Activated naive CD4-positive, alpha-beta T cell treated with anti-CD3 and anti-CD28 coated beads, Interleukin-2, amount 50 U/mL, for 72 hours (primary cell): ENCODE data around the gene SLX4. TPM values are rescaled to one million over a fixed set of nuclear protein-coding genes. Genes with fewer than 3 reads are reported as not detected.

Experiments used
- ATAC-seq, 2 donors: fragments of 150-1000 bp; cut with Tn5 transposase; 2 replicates each; pipeline ENCODE4 v1.10.0; 2021; ENCODE audit warnings: mild to moderate bottlenecking in 2 of 2, moderate library complexity in 2 of 2
- DNase-seq, 2 donors: peaks; one replicate each; pipeline ENCODE4 v3.0.0; 2021 to 2022; ENCODE audit warnings: low spot score in 2 of 2
- H3K27ac Mint-ChIP-seq, 2 donors: one replicate each; pipeline ENCODE4 v1.8.0; 2022; ENCODE audit warnings: mild to moderate bottlenecking in 2 of 2, mixed read lengths in 2 of 2
- H3K36me3 Mint-ChIP-seq, 2 donors: one replicate each; pipeline ENCODE4 v1.8.0; 2022; ENCODE audit warnings: mixed read lengths in 2 of 2
- H3K9me3 Mint-ChIP-seq, 2 donors: one replicate each; pipeline ENCODE4 v1.8.0; 2022; ENCODE audit warnings: mixed read lengths in 2 of 2
- total RNA-seq, 2 donors: library from RNA; stranded (reverse); gene quantifications; one replicate each; pipeline ENCODE4 v1.2.3, GENCODE V29; 2022

The SLX4 gene
- total RNA-seq, 2 donors from 2014 or later = 12.7 to 19.7 TPM

DNA sequence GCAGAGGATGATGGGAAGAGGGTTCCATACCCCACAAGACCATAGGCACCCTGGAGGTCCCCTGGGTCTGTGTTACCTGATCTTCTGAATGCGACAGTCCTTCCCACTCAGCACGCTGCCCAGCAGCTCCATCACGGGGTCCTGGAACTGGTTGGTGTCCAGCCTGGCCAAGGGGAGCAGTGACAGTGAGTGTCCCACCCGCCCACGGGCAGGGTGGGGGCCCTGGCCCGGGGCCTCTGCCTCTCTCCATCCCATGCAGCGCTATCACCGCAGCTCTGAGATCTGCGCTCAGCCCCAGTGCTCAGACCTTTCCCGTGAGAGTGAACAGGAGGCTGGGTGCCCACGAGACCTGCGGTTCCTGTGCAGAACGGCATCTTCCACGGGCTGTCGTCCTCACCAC is 49.8 kb downstream of the SLX4 start:
- peak overlapping the region in 1 of 2 donors; percentile 37 for H3K27ac Mint-ChIP-seq
- peaks cover 5 to 18% of the 10 kb centered on the region in 2 donors for H3K36me3 Mint-ChIP-seq
- no peak for ATAC-seq
- H3K9me3 Mint-ChIP-seq = no peaks in the 10 kb centered on the region
- DNase-seq = no peak

DNA sequence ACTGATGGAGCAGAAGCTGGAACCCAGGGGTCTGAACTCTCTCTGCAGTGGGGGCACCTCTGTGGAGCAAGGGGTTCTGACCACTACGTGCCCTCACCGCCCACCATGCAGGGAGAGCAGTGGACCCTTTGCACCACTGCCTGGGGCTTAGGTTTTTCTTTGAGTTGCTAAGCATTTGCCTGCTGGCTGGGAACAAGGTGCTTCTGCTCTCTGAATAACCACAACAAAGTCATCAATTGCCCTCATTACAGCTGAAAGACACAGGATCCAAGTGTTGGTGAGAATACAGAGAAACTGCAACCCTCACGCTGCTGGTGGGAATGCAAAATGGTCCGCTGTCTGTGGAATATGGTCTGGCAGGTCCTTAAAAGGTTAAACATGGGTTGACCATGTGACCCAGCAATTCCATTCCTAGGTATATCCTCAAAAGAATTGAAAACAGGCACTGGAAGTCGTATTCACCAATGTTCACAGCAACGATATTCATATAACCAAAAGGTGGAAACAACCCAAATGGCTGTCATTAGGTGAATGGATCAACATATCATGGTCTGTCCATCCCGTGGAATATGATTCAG is 57.0 kb downstream of the SLX4 start:
- Mint-ChIP-seq H3K27ac (no peak overlapping the region), H3K36me3 (peaks cover 27 to 35% of the 10 kb centered on the region in 2 donors), H3K9me3 (peaks cover 9% of the 10 kb centered on the region in 2 donors)
- DNase-seq (no peak), ATAC-seq (no peak)

DNA sequence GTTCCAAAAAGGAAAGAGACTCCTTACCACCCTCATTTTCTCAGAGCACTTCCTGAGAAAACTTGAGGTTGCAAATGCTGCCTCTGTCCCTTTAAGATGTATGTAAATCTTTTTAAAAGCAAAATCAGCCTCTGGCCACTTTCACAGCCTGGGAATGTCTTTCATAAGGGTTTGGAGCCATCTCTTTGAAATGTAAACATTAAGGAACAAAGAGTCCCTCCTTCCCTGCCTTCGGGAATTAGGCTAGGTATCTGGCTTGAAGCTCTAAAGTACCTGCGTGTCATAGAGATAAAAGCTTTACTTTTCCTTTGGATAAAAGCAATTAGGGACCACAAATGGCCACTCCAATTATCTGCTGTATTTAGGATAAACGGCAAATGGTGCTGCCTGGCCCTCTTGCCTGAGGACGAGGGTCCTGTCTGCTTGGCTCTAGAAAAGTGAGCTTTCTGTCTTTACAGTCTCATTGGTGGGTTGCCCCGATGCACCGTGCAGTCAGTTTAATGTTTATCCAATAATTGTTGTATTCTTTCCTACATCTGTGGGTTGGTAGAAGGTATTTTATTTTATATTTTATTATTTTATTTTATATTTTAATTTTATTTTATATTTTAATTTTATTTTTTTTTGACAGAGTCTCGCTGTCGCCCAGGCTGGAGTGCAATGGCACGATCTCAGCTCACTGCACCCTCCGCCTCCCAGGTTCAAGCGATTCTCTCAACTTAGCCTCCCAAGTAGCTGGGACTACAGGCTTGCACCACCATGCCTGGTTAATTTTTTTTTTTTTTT is 58.1 kb downstream of the SLX4 start:
- Mint-ChIP-seq H3K27ac (no peak overlapping the region), H3K9me3 (peaks cover 9% of the 10 kb centered on the region in 2 donors), H3K36me3 (peaks cover 27 to 35% of the 10 kb centered on the region in 2 donors)
- no peak for DNase-seq
- no peak for ATAC-seq

DNA sequence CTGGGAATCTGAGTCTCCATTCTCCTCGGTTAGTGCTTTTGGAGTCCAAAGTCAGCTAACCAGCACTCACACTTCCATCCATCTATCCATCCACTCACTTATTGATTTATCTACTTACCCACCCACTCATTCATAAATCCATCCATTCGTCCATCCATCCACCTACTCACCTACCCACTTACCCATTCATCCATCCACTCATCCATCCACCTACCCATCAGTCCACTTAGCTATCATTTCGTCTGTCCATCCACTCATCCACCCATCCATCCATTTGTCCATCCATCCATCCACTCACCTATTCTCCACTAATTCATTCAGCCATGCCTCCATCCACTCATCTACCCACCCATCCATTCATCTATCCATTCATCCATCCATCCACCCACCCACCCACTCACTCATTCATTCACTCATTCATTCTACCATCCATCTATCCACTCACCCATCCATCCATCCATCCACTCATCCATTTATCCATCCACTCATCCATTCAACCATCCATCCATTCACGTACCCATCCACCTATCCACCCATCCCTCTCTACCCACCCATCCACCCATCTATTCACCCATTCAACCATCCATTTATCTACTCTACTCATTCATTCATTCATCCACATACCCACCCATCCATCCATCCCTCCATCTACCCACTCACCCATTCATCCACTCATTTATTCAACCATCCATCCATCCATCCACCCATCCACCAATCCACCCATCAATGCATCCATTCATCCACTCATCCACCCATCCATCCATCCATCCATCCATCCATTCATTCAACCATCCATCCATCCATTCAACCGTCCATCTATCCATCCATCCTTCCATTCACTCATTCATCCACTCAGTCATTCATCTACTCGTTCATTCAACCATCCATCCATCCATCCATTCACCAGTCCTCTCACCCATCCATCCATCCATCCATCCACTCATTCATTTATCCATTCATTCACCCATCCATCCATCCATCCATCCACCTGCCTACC is 60.3 kb downstream of the SLX4 start:
- ATAC-seq = no peak
- DNase-seq = no peak
- H3K36me3 Mint-ChIP-seq = peaks cover 21 to 22% of the 10 kb centered on the region in 2 donors
- peaks cover 9% of the 10 kb centered on the region in 2 donors for H3K9me3 Mint-ChIP-seq
- peak overlapping the region in 1 of 2 donors; percentile 77 for H3K27ac Mint-ChIP-seq

DNA sequence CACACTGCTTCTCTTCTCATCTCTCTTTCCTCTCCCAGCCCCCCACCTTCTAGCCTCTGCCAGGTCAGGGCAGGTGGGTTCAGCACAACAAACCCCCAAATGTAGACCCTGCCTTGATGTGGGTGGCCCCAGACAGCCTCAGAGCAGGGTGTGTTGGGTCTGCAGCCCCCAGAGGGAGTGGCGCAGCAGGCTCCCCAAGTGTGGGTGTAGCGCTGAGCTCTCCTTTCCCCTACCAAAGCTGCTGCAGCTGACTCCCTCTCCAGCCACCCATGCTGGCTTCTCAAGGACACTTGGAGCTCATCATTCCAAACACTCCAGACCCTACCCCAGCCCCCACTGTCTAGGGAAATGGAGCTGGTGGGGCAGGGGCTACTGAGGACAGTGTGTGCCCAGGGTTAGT is 61.5 kb downstream of the SLX4 start:
- no peak for DNase-seq
- Mint-ChIP-seq H3K36me3 (peaks cover 21 to 22% of the 10 kb centered on the region in 2 donors), H3K9me3 (peaks cover 9% of the 10 kb centered on the region in 2 donors), H3K27ac (peak overlapping the region; percentile 69 to 77)
- peak in 1 of 2 donors; percentile 26 for ATAC-seq

DNA sequence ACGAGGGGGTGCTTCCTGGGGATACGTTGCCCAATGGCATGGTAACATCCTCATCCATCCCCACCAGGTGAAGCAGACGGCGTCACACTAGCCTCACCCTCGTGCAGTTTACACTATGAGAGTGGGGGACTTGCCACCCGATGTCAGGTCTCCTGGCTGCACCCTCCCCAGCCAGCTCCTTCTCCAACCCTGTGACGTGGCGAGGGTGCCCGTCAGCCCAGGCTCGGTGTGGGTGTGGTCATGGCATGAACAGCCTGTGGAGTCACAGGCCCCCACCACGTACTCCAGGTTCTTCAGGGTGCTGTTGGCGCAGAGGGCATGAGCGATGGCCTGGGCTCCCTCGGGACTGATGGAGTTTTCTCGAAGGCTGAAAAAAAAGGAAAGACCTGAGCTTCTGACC is 62.5 kb downstream of the SLX4 start:
- Mint-ChIP-seq H3K27ac (peak overlapping the region; percentile 77 to 93), H3K36me3 (peaks cover 21 to 22% of the 10 kb centered on the region in 2 donors)
- no peak for ATAC-seq

DNA sequence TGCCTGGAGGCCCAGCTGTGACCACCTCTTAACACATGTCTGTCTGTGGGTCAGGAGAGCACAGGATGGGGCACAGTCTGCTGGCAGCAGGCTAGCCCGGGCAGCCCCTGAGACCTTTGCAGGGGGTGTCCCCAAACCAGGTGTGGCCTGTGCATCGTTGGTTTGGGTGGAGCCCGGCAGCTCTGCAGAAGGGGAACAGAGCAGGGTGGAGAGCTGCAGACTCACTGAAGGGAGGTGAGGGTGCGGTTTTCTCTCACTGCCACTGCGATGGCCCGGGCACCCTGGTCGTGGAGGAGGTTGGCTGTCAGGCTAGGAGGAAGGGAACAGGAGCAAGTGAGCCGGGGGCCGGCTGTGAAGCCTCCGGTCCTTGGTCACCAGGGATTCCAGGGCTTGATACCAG is 63.0 kb downstream of the SLX4 start:
- Mint-ChIP-seq H3K9me3 (peaks cover 9% of the 10 kb centered on the region in 2 donors), H3K36me3 (peaks cover 21 to 22% of the 10 kb centered on the region in 2 donors), H3K27ac (peak overlapping the region; percentile 77 to 93)
- DNase-seq = no peak
- peak in 1 of 2 donors; percentile 80 for ATAC-seq

More for the DNA sequence above, 62.5 kb downstream of the SLX4 start:
- peaks cover 9% of the 10 kb centered on the region in 2 donors for H3K9me3 Mint-ChIP-seq
- no peak for DNase-seq

DNA sequence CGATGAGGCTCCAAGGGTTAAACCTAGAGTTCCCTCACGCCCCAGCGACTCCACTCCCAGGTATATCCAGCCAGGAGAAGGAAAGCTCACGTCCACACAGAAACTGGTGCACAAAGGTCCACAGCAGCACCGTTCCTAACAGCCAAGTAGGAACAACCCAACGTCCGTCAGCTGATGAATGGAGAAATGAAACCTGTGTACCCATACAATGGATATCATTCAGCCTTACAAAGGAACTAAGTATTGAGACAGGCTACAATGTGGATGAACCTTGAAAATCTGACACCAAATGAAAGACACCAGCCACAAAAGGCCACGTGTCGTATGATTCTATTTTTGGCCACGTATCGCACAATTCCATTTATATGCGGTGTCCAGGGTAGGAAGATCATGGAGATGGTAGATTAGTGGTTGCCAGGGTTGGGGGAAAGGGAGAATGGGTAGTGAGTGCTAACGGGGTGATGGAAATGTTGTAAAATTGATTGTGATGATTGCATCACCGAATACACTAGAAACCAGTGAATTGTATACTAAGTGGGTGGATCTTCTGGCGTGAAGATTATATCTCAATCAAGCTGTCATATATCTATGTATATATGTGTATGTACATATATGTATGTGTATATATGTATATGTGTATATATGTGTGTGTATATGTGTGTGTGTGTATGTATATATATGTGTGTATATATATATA is 64.3 kb downstream of the SLX4 start:
- peaks cover 16 to 19% of the 10 kb centered on the region in 2 donors for H3K36me3 Mint-ChIP-seq
- H3K9me3 Mint-ChIP-seq = peaks cover 9% of the 10 kb centered on the region in 2 donors
- peak overlapping the region in 1 of 2 donors; percentile 79 for H3K27ac Mint-ChIP-seq
- no peak for ATAC-seq
- no peak for DNase-seq

DNA sequence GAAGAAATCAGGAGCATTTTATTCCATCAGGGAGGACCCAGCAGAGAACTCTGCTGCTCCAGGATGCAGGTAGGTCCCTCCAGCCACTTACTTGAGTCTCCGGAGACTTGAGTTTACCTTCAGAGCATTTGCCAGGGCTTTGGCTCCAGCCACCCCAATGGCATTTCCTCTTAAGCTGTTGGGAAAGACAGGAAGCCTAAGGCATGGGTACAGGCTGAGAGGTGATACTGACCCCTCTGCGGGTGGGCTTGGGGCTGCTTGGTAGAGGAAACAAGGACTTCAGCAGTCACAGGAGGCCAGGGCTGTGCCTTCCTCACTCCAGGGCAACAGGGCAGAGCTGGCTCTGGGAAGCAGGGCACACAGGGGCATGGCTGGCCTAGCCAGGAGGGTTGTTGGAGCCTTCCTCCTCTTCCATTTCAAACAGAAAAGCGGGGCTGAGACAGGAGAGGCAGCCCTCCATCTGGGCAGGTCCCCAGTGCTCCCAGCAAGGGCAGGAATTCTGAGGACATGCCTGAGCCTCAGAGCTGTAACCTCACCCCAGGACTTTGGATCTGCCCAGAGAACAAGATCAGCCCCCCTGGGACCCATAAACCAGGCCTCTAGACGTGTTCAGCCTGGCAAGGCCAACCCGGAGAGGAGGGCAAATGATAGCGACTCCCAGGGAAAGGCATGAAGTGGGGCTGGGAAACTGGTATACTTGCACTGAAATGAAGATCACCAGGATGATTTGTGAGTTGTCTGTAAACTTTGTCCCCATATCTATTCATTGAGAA is 68.6 kb downstream of the SLX4 start:
- Mint-ChIP-seq H3K36me3 (no peaks in the 10 kb centered on the region), H3K27ac (peak overlapping the region; percentile 53 to 89), H3K9me3 (no peaks in the 10 kb centered on the region)
- DNase-seq = no peak
- no peak for ATAC-seq

DNA sequence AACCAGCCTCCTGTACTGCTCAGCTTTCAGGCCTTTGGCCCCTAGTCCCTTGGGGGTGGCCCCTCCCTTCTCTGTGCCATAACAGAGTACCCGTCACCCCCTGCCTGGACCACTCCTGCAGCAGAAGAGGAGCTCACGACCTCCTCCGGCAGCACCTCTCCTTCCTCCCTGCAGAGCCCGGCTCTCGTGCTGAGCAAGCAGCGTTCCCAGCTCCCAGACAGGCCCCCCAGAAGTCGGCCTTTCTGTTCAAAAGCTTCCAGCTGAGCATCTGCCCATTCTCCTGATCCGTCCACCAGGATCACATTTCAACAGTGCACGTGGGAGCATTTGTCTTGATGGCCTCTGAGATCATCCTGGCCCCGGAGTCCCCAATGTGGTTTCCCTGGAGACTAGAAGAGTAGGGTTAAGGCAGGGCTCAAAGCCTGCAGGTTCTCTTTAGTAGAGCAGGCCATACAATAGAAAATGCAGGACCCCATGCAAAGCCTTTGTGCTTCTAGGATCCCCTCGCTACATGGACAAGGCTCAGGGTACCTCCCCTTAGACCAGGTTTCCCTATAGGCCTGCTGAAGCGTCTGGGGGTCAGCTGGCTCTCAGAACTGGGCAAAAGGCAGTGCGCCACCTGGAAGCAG is 69.8 kb downstream of the SLX4 start:
- DNase-seq = no peak
- H3K36me3 Mint-ChIP-seq = no peaks in the 10 kb centered on the region
- H3K27ac Mint-ChIP-seq = peak overlapping the region; percentile 53 to 89
- no peaks in the 10 kb centered on the region for H3K9me3 Mint-ChIP-seq
- ATAC-seq = no peak

DNA sequence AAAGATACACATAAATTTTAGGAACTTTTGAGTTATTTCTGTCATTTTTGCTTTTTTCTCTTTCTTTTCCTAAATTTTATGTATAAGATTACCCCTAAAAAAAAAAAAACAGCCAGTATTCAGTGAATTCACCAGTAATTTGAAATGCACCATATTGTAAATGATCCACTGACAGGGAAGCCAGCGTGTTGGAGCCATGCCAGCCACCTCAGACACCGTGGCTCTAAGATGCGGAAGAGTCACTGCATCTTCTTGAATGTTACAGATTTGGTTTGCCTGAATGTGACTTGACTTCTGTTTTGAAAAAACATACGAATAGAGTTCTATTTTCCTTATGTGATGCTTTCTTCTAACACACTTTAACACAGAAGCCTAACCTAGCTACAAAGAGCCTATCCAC is 73.2 kb downstream of the SLX4 start:
- Mint-ChIP-seq H3K27ac (no peak overlapping the region), H3K36me3 (no peaks in the 10 kb centered on the region), H3K9me3 (no peaks in the 10 kb centered on the region)
- no peak for DNase-seq
- ATAC-seq = no peak

DNA sequence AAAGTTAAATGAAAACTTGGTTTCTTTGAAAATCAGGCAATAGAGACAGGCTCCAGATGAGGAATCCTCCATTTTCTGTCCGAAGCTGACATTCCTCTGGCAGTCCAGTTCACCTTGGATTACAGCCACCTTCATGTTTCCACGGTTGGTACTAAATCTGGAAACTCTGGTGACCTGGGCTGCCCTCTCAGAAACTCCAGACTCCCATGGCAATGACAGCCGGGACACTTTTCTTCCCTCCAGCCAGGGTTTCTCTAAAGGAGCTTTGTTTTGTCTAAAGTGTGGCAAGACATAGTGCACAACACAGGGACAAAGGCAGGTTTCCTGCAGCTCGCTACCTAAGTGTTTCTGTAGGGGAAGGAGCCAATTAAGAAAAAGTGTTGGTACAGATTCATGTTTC is 74.6 kb downstream of the SLX4 start:
- no peak for ATAC-seq

DNA sequence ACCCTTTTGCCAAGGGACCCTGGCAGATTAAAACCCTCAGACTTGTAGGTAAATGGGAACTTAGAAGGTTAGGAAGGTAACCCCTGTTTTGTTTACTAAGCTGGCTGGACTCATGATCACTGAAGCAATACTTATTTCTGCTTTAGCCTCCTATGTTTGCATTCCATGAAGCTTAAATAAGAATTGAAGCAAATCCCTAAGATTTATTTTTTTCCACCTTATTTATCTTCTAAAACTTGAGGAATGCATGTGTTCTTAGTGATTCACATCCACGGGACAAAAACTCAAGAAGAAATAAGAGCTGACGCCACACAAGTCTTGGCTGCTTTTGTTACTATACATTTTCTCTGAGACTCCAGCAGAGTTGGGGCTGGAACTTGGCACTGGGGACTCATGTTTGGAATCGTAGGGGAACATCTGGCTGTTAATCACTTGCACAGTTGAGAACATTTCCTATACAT is 75.1 kb downstream of the SLX4 start:
- H3K9me3 Mint-ChIP-seq = no peaks in the 10 kb centered on the region

More for the DNA sequence above, 74.6 kb downstream of the SLX4 start:
- Mint-ChIP-seq H3K9me3 (no peaks in the 10 kb centered on the region), H3K27ac (peak overlapping the region in 1 of 2 donors; percentile 20), H3K36me3 (no peaks in the 10 kb centered on the region)
- no peak for DNase-seq

DNA sequence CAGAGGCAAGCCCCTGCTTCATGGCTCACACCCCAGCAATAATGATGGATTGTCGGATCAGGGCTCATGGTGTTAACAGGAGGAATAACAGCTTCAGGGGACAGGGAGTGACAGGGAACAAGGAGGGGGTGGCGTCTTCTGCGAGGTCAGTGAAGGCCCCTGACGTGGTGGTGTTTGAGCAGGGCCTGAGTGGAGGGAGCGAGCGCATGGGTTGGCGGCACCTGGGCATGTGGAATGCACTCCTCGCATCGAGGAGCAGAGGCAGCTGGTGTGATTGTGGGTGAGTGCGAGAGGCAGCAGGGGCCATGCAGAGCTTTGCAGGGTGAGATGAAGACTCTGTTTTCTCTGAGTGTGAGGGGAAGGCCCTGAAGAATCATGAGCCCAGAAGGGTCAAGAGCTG is 77.3 kb downstream of the SLX4 start:
- Mint-ChIP-seq H3K9me3 (no peaks in the 10 kb centered on the region), H3K36me3 (no peaks in the 10 kb centered on the region), H3K27ac (peak overlapping the region; percentile 64 to 72)
- ATAC-seq = no peak
- no peak for DNase-seq

More for the DNA sequence above, 75.1 kb downstream of the SLX4 start:
- Mint-ChIP-seq H3K36me3 (no peaks in the 10 kb centered on the region), H3K27ac (no peak overlapping the region)
- ATAC-seq (no peak), DNase-seq (no peak)

DNA sequence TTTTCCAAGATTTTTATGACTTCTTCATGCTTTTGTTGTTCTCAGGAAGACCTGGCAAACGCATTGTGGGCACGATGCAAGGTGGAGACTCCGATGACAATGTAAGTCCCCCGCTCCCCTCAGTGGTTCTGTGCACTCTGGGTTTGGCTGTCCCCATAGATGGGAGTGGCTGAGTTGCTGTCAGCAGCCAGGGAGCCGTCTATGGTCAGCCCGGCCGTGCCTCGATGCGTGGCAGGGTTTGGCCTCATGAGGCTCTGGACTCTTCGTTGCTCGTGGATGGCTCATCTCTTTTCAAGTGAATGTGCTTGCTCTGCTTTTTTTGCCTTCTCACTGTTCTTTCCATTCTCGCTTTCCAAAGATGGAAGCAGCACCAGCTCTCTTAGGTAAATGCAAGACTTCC is 78.7 kb downstream of the SLX4 start:
- Mint-ChIP-seq H3K9me3 (no peaks in the 10 kb centered on the region), H3K36me3 (no peaks in the 10 kb centered on the region), H3K27ac (peak overlapping the region; percentile 58 to 64)
- DNase-seq = no peak
- ATAC-seq = no peak
